Body of pancreas (tissue), 4 donors: ENCODE measurements around the gene LILRB4.

ENCODE experiments used
- CTCF ChIP-seq, 7 experiments: fragments of 450-650 bp in 4 of 7; fragments of 200-600 bp in 3 of 7; sonication (generic) in 3 of 7; IDR thresholded peaks; one replicate each; pipeline ENCODE4 v1.5.1; 2016 to 2019; ENCODE audit warnings: antibody characterized with exemption in 7 of 7
- POLR2A ChIP-seq, 3 donors: fragments of 450-650 bp; IDR thresholded peaks; one replicate each; pipeline ENCODE4 v1.6.1; 2016; ENCODE audit warnings: antibody characterized with exemption in 3 of 3, mild to moderate bottlenecking in 2 of 3

- TF ChIP-seq CTCF (IDR thresholded peaks at IDR 0.05) (no peak), POLR2A (IDR thresholded peaks at IDR 0.05) (no peak)
Measured at GRCh38 chr19:54684527-54684926, 21.7 kb downstream of the LILRB4 start.
